GM19372 (cell line): ENCODE measurements around the gene ZBTB20.
"Not testable (repeated sequence)": the region's sequence is repeated elsewhere in the genome, so short reads cannot be mapped to it uniquely, and the experiment has no call there.

Source experiments
- ATAC-seq: cut with Tn5 transposase; IDR thresholded peaks from one replicate; pipeline ENCODE4 v1.9.1; 2021; ENCODE audit warnings: mild to moderate bottlenecking, low read depth, moderate library complexity; ENCODE audit not compliant: unreplicated experiment

Gene ZBTB20

DNA sequence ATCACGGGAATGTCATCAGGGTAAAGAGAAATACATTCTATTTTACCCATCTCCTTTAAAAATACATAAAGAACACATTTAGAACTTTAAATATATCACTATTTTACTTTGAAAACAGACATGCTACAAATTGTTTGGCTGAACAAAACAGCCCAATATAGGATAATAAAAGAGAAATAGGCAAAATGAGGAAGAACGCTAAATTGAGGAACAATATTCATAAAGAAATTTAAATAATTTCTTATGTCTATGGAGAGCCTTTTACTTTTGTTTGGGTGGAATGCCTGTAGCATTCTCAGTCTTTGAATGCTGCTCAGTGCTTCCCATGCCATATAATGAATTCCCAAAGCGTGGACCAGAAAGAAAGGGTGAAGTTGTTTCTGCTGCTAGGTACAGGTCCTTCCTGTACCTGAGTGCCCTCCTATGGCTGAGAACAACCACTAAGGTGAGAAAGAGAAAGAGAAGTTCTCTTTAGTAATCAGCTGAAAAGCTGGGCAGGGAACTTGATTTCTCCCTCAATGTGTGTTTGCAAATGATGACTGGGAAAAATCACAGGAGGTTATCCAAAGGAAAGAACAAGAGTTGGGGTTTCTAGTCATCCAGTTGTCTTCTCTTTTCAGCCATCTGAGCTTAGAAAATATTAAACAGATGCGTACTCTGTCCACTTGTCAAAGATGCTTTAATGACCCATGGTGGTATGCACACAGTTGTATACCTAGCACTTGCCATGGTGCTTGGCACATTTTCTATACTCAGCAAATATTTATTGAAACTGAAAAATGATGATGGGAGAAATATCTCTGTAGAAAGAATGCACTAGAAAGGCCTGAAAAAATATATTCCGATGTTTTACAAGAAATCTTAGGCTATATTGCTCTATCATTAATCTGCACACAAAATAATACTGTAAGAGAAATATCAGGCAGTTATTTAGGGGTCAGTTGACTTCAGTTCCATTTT is 448.7 kb downstream of the ZBTB20 start:
- ATAC-seq: no peak

DNA sequence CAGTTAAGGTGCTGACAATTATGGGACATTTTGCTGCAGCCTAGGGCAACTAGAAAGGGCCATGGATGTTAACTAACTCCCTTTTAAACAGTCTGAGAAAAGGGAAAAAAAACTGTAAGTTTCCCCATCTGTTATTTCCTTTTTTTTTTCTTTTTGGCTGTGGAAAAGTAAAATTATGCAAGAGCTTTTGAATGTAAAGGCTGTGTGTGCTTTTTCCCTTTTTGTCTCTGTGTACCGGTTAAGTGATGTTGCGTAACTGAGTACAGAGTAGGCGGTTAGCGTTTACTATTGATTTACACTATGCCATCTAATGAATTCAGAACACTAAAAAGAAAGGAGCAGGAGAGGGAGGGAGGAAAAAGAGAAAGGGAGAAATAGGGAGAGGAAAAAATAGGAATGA is 449.7 kb downstream of the ZBTB20 start:
- no peak for ATAC-seq

DNA sequence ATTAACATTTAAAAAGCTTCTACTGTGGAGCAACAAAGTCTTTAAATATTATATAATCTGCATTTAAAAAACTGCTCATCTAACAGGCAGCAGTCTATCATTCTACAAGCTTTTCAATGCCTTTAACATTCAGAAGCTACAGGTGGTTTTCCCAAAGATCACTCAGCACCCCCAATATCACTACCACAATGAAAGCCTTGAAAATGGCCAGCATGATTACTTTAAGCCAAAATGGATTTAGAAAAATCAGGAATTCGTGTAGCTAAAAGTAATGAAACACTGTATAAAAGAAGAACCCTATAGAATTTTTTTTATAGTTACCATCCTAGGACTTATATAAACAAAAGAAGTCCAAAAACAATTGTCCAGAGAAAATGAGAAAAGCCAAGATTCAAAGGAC is 452.8 kb downstream of the ZBTB20 start:
- no peak for ATAC-seq

DNA sequence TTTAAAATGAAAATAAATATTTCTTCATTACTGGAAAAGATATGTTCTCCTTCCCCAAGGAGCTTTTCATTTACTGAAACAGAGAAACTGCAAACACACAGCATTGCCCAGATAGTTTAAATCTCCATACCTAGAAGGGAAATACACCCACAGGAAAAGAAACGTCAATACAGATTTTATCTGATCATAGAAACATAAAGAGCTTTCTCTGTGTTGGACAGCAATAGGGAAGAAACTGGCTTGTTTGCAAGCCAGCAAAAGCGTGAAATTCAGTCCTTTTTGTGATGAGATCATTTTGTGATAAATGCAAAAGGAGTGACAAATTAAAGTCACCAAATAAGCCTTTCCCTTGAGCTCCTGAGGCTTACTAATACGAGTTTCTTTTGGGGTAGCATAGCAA is 455.2 kb downstream of the ZBTB20 start:
- ATAC-seq: no peak

DNA sequence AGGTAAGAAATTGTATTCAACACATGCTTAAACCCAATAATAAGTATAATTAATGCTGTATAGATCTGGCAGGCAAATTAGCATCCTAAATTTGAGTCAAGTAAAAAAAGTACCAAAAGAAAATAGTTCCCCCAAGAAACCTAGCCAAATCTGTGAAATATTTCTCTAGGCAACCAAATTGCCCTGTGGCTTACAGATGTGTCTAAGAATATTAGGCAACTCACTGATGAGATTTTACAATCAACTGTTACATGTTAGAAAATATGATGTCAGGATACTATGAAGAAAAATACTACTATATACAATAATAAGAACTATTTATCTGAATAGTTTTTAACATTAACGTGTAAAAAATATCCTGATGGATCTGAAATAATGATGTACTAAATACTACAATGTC is 456.2 kb downstream of the ZBTB20 start:
- ATAC-seq: no peak

DNA sequence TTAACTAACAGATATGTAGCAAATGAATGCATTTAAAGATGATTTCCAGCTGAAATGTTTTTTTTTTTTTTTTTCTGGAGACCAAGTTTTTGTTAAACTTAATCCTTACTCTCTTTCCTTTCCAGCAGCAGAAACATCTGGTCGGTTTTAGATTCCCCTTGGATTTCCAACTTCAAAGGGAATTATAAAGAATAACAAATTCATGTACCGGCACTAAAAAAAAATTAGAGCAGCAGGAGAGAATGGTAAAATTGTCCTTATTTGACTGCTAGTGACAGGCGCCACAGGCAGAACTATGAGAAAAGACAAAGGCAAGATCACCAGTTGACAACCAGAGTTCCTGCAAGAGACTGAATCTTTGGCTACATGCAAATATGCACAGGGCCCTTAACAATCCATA is 459.9 kb downstream of the ZBTB20 start:
- no peak for ATAC-seq

DNA sequence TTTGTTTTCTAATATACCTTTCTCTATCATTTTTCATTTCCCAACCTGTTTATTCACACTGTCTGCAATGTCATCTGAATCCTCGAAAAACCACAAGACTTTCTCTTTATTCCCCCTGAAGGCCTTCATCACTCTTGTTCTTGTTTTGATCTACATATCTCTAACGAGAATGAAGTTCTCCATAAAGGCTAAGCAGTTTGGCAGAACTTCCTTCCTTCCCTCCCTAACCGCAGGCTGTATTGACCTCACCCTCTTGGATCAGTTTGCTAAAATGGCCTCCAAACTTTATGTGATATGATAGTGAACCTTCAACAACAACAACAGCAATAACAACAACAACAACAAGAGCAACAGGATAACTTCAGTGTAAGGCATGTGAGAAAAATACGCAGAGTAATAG is 460.5 kb downstream of the ZBTB20 start:
- ATAC-seq: no peak

DNA sequence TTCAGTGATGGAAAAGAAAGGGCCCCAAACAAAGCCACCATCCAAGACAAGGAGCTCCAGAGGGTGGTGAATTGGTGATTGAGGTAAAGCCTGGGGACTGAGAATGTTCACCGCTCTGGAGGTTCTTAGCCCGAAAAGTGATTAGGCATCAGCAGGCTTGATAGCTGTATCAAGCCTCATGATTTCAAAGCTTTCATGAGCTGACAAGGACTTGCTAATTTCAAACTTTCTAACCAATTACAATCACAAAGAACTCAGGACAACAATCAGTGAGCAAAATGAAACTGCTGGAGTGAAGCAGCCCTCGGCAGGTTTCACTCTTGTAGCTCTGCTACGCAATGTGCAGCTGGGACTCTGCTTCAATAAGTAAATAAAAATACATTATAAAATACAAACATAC is 461.9 kb downstream of the ZBTB20 start:
- no peak for ATAC-seq

DNA sequence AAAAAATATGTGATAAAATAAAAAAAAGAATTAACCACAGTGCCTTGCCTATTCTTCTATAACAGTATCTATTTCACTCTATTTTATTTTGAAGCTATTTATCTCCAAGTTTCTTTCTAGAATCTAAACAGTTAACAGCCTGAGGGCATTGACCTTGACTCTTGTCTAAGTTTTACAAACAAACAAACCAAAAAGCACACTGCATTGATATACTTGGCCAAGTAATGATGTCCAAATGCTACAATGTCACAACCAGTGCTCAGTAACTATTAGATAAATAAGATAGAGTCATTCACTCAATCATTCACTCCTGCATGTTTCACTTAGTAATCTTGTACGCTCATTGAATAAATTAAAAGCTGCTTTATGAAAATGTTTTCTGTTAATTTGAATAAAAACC is 466.8 kb downstream of the ZBTB20 start:
- no peak for ATAC-seq

DNA sequence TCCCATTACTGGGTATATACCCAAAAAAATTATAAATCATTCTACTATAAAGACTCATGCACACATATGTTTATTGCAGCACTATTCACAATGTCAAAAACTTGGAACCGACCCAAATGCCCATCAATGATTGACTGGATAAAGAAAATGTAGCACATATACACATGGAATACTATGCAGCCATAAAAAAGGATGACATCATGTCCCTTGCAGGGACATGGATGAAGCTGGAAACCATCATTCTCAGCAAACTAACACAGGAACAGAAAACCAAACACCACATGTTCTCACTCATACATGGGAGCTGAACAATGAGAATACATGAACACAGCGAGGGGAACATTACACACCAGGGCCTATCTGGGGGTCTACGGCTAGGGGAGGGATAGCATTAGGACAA is 467.3 kb downstream of the ZBTB20 start:
- ATAC-seq: not testable (repeated sequence)

DNA sequence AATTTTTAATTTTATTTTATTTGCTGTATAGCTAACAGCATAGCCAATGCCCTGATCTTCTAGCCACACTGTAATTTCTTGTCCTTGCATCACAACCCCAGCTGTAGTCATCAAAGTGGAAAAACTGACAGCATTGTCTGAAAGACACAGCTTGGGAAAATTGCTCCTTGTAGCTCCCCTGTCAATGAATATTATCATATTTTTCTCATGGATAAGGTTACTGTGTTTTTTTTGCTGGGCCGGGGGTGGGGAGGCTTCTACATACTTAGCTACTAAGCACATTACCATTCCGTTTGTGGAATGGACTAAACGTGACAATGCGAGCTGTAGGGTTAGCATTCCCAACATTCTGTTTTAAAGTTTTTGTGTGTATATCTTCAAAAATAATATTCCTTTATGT is 472.0 kb downstream of the ZBTB20 start:
- no peak for ATAC-seq

DNA sequence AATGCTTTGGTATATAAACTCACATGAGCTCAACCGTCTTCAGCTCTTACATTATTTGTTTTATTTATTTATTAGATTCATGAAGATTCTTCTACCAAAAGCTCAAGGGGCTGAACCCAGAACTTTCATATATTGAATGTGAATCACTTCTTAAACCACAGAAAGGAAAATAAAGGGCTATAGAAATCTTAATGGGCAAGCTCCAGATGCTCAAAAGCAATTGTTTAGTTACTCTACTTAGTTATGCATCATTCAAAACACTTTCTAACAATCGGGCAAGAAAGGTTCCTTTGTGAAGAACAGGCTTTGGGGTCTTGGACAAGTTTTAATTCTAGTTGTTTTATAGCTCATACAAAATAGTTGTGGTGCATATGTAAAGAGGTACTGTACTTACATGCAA is 473.1 kb downstream of the ZBTB20 start:
- ATAC-seq: no peak

DNA sequence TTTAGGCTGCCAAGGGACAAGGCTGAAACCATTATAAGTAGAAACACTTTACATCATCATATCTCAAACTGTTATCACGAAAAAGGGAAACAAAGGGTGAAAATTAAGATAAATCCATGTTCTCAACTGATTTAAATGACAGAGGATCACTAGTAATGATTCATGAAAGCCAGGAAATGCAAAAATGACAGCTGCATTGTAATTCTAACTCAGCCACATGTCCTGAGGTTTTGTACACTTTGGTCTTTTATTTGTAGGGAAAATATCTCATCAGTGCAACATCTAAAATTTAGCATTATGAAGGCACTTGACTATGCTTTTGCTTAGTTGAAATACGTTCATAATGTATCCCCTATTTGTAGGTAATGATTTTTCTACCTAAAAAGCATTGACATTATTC is 473.6 kb downstream of the ZBTB20 start:
- no peak for ATAC-seq

DNA sequence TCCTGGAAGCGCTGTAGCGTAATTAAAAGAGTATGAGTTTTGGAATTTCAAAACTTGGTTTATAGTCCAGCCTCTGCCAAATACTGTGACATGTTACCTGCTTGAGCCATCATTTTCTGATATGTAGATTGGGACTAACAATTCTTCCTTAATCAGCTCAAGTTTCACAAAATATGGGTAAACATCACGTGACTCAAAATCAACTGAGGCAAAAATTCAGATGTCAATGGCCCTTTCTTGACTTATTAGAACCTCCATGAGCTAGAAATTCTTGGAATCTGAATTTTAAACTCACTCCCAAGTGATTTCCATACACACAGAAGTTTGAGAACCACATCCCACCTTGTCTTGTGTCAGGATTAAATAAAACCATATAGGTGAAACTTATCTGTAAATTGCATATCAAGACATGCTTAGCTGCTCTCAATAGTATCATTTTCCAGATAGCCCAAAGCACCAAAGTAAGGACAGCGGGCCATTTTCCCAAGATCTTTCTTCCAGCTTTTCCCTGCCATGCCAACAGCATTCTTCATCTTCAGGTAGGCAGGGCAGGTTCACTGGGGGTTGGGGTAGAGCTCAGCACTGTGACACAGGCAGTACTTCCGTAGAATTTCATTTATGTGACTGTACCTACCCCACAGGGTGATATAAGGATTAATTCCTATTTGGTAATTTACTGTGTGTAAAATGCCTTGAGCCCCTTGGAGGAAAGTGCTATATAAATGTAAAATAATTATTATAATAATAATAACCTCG is 474.2 kb downstream of the ZBTB20 start:
- no peak for ATAC-seq

DNA sequence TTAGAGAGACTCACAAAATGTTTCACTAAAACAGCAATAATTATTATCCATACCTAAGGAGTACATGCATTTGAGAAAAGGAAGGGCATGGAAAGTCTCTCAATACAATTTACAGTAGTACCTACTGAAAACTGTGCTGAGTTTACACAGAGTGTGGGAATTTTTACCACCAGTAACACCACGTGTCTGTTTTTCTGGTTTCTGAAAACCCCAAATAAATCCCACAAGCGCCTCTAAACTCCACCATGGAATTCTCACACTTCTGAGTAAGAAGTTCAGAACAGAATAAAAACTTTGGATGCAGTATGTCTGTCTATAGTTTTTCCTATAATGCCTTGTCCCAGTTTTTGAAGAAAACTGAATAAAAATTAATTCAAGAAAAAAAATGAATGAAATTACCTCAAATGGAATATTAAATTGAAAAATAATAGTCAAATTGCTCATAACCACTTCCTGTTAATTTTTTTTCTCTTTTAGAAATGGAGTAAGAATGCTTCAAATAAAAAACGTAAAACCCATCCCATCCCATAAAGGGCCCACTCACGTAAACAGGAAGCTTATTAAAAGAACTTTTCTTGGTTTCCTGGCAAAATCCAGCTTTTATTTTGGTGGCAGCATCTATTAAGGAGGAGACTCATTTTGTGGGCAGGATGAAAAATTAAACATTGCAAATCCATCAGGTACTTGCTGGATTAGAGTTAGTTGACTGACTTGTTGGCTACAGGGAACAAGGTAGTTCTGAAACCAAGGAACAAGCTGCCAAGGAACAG is 475.2 kb downstream of the ZBTB20 start:
- no peak for ATAC-seq

DNA sequence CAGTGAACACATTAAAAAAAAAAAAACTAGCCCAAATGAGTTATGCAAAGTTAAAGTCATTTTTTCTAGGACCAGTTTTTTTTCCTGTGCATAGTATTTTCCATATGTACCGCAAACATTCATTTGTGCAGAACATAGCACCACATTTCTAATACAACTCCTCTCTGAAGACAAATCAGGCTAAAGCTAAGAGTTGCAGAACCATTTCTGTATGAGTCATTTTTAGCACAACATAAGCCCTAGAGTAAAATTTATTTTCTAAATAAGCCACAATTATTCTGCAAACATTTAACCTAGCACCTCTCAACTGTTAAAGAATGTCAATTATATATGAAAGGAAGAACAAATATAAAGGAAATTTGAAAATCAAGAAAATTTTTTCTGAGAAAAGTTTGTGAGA is 477.5 kb downstream of the ZBTB20 start:
- no peak for ATAC-seq

DNA sequence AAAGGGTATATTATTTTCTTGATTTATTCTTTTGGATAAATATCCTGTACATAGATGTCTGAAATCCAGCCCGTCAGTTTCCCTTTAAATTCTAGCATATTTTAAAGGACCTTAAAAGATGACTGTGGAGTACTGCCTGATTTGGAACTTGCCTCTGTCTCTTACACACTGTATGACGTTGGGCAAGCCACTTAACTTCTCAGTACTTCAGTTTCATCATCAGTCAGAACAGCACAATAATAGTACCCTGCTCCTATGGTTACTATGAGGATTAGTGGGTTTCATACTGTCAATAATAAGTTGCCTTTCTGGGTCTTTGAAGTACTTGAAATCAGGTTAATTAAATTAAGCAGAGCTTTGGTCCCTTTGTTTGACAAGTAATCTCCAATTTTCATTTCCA is 479.0 kb downstream of the ZBTB20 start:
- ATAC-seq: no peak

DNA sequence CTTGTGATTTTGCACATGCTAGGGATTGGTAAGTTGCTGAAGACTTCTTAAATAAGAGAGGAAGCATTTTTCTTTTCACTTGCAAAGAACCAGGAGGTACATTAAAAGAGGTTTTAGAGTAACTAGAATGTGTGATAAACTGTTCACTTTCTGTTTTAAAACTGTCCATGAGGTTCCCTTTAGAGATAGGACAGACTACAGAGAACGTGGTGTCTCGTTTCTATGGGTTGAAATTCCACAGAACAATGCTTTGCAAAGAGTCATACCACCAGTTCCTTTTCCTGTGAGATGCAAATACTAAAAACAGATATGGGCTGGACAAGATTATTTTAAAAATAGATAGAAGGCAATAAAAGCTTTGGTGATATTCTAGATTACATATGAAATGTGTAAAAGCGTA is 480.5 kb downstream of the ZBTB20 start:
- no peak for ATAC-seq

DNA sequence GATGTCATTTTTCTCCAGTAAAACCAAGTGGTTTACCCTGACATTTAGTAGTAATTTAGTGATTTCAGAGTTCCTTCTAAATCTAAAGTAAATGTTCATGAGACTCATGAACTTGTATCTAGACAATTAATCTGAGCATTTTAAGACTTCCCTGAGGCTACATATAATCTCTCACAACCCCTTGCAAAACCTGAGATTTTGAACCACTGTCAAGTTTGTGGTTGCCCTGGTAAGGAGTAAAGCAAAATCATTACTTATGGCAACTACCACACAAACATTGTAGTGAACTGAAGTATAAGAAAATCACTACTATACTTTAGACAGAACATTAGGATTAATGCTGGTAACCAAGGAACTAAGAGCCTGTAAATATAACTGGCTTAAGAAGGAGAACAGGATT is 483.1 kb downstream of the ZBTB20 start:
- no peak for ATAC-seq

DNA sequence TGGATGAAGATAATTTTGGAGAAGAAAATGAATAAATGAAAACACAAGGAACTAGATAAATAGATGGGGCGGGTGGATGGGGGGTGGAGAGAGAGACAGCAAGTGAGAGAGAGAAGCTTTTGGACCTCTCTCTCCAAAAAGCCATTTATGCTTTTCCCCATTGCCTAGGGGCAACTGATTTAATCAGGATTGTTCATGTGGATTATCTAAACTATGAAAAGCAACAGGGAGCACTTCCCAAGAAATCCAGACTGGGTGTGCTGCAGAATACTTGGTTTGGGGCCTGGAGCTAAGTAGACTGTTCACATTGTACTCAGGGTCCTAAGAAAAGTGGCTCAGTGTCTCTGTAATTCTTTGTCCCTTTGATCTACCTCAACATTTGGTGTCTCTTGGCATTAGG is 486.3 kb downstream of the ZBTB20 start:
- ATAC-seq: no peak

DNA sequence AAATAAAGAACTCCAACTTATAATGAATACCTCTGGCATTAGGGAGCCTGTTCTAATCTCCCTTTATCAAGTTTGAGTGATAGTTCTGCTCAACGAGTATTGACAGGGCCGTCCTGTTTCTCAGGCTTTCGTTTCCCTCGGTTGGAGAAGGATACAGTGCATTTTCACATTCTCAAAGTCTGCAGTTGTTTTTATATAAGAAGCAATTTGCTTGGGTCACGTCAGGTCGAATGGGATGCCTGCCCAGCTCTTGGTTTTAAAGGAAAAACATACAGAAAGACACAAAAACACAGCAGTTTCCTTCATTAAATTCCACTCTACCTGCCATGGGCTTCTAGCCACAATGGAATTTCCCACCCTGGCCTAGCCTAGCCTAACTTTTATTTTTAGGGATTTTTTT is 487.0 kb downstream of the ZBTB20 start:
- ATAC-seq: no peak
